Spleen (tissue), 11 donors: ENCODE results near the gene NXNL2. TPM values are rescaled to one million over a fixed set of nuclear protein-coding genes. Genes with fewer than 3 reads are reported as not detected.

ENCODE experiments used
- DNase-seq: peaks from one replicate; pipeline ENCODE4 v3.0.0-alpha.2; 2020
- H3K27ac ChIP-seq, 8 donors: fragments of 200-600 bp; sonication (generic) in 7 of 8; 1 replicate in 4 of 8; 2 replicates in 4 of 8; pipeline versions ENCODE4 v1.5.0 to v1.8.0; 2016 to 2021; ENCODE audit warnings: inconsistent platforms in 4 of 8, mild to moderate bottlenecking in 4 of 8, moderate library complexity in 1 of 8
- H3K27me3 ChIP-seq, 7 donors: fragments of 200-600 bp; sonication (generic) in 6 of 7; replicated peaks in 1 of 7; 1 replicate in 4 of 7; 2 replicates in 3 of 7; pipeline versions ENCODE4 v1.5.0 to v1.8.0; 2016 to 2021; ENCODE audit warnings: inconsistent platforms in 3 of 7, mild to moderate bottlenecking in 1 of 7
- H3K36me3 ChIP-seq, 6 donors: fragments of 200-600 bp; sonication (generic) in 5 of 6; 1 replicate in 4 of 6; 2 replicates in 2 of 6; pipeline versions ENCODE4 v1.5.0 to v1.8.0; 2016 to 2021; ENCODE audit warnings: inconsistent platforms in 2 of 6
- H3K4me1 ChIP-seq, 6 donors: fragments of 200-600 bp; sonication (generic) in 5 of 6; 1 replicate in 3 of 6; 2 replicates in 3 of 6; pipeline versions ENCODE4 v1.5.0 to v1.8.0; 2016 to 2021; ENCODE audit warnings: inconsistent platforms in 3 of 6
- H3K4me3 ChIP-seq, 8 donors: fragments of 200-600 bp; sonication (generic) in 7 of 8; 1 replicate in 4 of 8; 2 replicates in 4 of 8; pipeline versions ENCODE4 v1.5.0 to v1.8.0; 2016 to 2021; ENCODE audit warnings: inconsistent platforms in 4 of 8, mild to moderate bottlenecking in 4 of 8, moderate library complexity in 2 of 8
- H3K9me3 ChIP-seq, 8 donors: fragments of 200-600 bp; sonication (generic) in 7 of 8; 1 replicate in 4 of 8; 2 replicates in 4 of 8; pipeline versions ENCODE4 v1.5.0 to v1.8.0; 2016 to 2021; ENCODE audit warnings: inconsistent platforms in 4 of 8
- CTCF ChIP-seq, 11 experiments: fragments of 200-600 bp in 7 of 11; fragments of 450-650 bp in 4 of 11; sonication (generic) in 4 of 11; IDR thresholded peaks in 8 of 11; conservative IDR thresholded peaks in 3 of 11; 1 replicate in 7 of 11; 2 replicates in 4 of 11; pipeline versions ENCODE4 v1.4.0 to v1.8.0; 2016 to 2021; ENCODE audit warnings: antibody characterized with exemption in 11 of 11, inconsistent platforms in 4 of 11, mild to moderate bottlenecking in 1 of 11
- POLR2A ChIP-seq, 3 donors: fragments of 450-650 bp; IDR thresholded peaks; one replicate each; pipeline ENCODE4 v1.5.1; 2017; ENCODE audit warnings: antibody characterized with exemption in 3 of 3, mild to moderate bottlenecking in 1 of 3
- POLR2AphosphoS5 ChIP-seq, 3 donors: sonication (generic); formaldehyde crosslinking; IDR thresholded peaks; one replicate each; pipeline ENCODE4 v1.5.1; 2017; ENCODE audit warnings: antibody characterized with exemption in 3 of 3
- WGBS, 5 donors: extraction: QIAGEN DNeasy Blood & Tissue Kit in 3 of 5; methylation state at CpG; one replicate each; pipeline versions ENCODE4 v1.1.5 to v1.1.7; 2013 to 2018; 5-methylcytosine and 5-hydroxymethylcytosine counted together
- intact Hi-C: fragments of 100-400 bp; cut with DNase I; formaldehyde crosslinking; loops from one replicate; pipeline ENCODE4 v1.15.0; 2023; ENCODE audit warnings: low total_unique reads
- polyA plus RNA-seq, 3 donors: library from polyadenylated mRNA; stranded (reverse); fragments of 200-250 nt; gene quantifications; one replicate each; pipeline ENCODE4 v1.2.1, GENCODE V29; 2013
- total RNA-seq, 7 donors: library from RNA; depleted of rRNA in 3 of 7; stranded (reverse); fragments of >200 nt in 3 of 7; fragmentation: NEBNext Ultra II Directional in 4 of 7; extraction: Animal tissue kit (Norgen Biotek cat#: 25700) in 4 of 7; gene quantifications; one replicate each; pipeline versions ENCODE4 v1.1.0 to v1.2.1, GENCODE V29; 2016 to 2021
- donor health status: healthy with polysubstance abuse.
- donor health status: DM: no; HTN: no; CAD: no; lungs with moderate emphysema.
- donor health status: DM: no; HTN: no; CAD: no.
- donor health status: Bipolar disorder and iron deficiency.
- donor health status: healthy.
- donor health status: DM: no; HTN: no; CAD: no.
- donor health status: DM: yes; HTN: yes; CAD: no.

Gene NXNL2
- total and polyA plus RNA-seq, 10 donors = 0.22 to 0.94 (median 0.29) TPM; not detected in 5

- intact Hi-C loops = loop anchor here (10.0 kb wide), 2 partner anchors 404 to 904 kb away; no protein-coding TSS in a partner anchor
- Histone ChIP-seq H3K36me3 (no peaks in the 10 kb centered on the region), H3K4me3 (peak overlapping the region in 1 of 8 donors; percentile 35)
Observed at GRCh38 chr9:88578121-88579049, 43.4 kb downstream of the NXNL2 start.

GRCh38 chr9:88579050-88579715 is 44.2 kb downstream of the NXNL2 start:
- intact Hi-C loops = loop anchor here (10.0 kb wide), 2 partner anchors 404 to 904 kb away; no protein-coding TSS in a partner anchor
- WGBS, 5 donors = 78 to 89% (median 84%) methylated on average over 7 to 10 of the region's 10 CpGs
- Histone ChIP-seq H3K27me3 (peaks cover 0 to 16% (median 0%) of the 10 kb centered on the region in 7 donors), H3K36me3 (no peaks in the 10 kb centered on the region), H3K4me3 (no peak overlapping the region), H3K9me3 (no peaks in the 10 kb centered on the region), H3K27ac (no peak overlapping the region), H3K4me1 (peaks cover 0 to 17% (median 12%) of the 10 kb centered on the region in 6 donors)
- DNase-seq = no peak
- TF ChIP-seq POLR2A (IDR thresholded peaks at IDR 0.05) (no peak), CTCF (IDR thresholded peaks at IDR 0.05 in 8 of 11, conservative IDR thresholded peaks at IDR 0.05 in 3 of 11) (no peak), POLR2AphosphoS5 (IDR thresholded peaks at IDR 0.05) (no peak)

More at GRCh38 chr9:88578121-88579049, 43.4 kb downstream of the NXNL2 start:
- no peak for TF ChIP-seq POLR2A (IDR thresholded peaks at IDR 0.05)
- peak; percentile 73 to 96 (median 90) for TF ChIP-seq CTCF (IDR thresholded peaks at IDR 0.05 in 8 of 11, conservative IDR thresholded peaks at IDR 0.05 in 3 of 11)
- TF ChIP-seq POLR2AphosphoS5 (IDR thresholded peaks at IDR 0.05) = peak in 2 of 3 donors; percentile 47 to 51
- H3K9me3 ChIP-seq = no peaks in the 10 kb centered on the region
- DNase-seq = peak; percentile 94
- H3K27me3 ChIP-seq = peaks cover 0 to 16% (median 0%) of the 10 kb centered on the region in 7 donors
- 40 to 47% (median 45%) methylated on average over 25 to 28 of the region's 28 CpGs for WGBS, 5 donors
- H3K4me1 ChIP-seq = peaks cover 0 to 11% (median 7%) of the 10 kb centered on the region in 6 donors
- H3K27ac ChIP-seq = no peak overlapping the region

GRCh38 chr9:88580961-88581360 is 46.0 kb downstream of the NXNL2 start:
- Histone ChIP-seq H3K27ac (no peak overlapping the region), H3K36me3 (no peaks in the 10 kb centered on the region), H3K9me3 (no peaks in the 10 kb centered on the region), H3K4me3 (no peak overlapping the region), H3K4me1 (peaks cover 0 to 23% (median 17%) of the 10 kb centered on the region in 6 donors), H3K27me3 (peaks cover 0 to 11% (median 0%) of the 10 kb centered on the region in 7 donors)
- TF ChIP-seq POLR2AphosphoS5 (IDR thresholded peaks at IDR 0.05) = no peak
- TF ChIP-seq POLR2A (IDR thresholded peaks at IDR 0.05) = no peak
- TF ChIP-seq CTCF (IDR thresholded peaks at IDR 0.05 in 8 of 11, conservative IDR thresholded peaks at IDR 0.05 in 3 of 11) = no peak
- WGBS, 5 donors = 77 to 83% (median 79%) methylated on average over 5 of the region's 5 CpGs
- intact Hi-C loops = no loop called here
- DNase-seq = no peak
